ENCODE results near the gene ASB14.

DNA sequence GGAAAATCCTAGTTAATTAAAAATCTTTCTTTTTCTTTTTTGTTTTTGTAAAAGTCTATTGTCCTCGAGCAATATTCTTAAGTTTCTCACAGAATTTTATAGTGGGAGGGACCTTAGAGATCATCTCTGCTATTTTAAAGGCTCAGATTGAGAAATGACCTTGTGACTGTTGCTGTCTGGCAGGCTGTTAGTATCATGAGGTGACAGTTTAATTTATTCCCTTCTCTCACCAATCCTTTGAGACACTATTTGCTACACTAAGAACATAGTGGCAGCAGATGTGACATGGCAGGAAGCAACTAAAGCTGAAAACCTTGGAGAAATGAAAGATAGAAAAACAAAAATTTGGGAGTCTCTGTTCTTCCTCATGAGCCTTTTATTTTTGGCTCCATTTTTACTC is 40.1 kb downstream of the ASB14 start:
- TF ChIP-seq POLR2A (IDR thresholded peaks at IDR 0.05) (peak; percentile 14 to 21), CTCF (IDR thresholded peaks at IDR 0.05 in 4 of 5, conservative IDR thresholded peaks at IDR 0.05 in 1 of 5) (no peak)
